ENCODE results near the gene TNIK. TPM values are rescaled to one million over a fixed set of nuclear protein-coding genes. Genes with fewer than 3 reads are reported as not detected.

The TNIK gene
- total and polyA plus RNA-seq, 2 of the 4 experiments (the other 2 are of a cell fraction): 3.4 to 6.3 TPM

- TF ChIP-seq RCOR1 (IDR thresholded peaks at IDR 0.05; ENCODE audit: insufficient replicate concordance, low read length): no peak
- TF ChIP-seq USF2 (IDR thresholded peaks at IDR 0.05; ENCODE audit: low read depth, low read length): no peak
Measured at GRCh38 chr3:171044835-171045793, 415.1 kb downstream of the TNIK start (continued).

GRCh38 chr3:171044384-171044783 lies 415.8 kb downstream of the TNIK start:
- WGBS, 2 experiments (ENCODE audit: extremely low coverage in 2 of 2, insufficient read length in 1 of 2): no CpG with 5 or more reads among the region's 1 CpG
- CTCF ChIA-PET: interaction anchor here (0.9 to 1.1 kb wide), 4 partner anchors 15 to 139 kb away, joined by 3 to 5 read pairs (median 3); no protein-coding TSS in a partner anchor
- ATAC-seq (ENCODE audit: low read depth): no peak
- H3K27me3 ChIP-seq (ENCODE audit: control insufficient read depth, insufficient read depth, low read length): no peaks in the 10 kb centered on the region
- H2AFZ ChIP-seq (replicated peaks; ENCODE audit: low read length, poor library complexity): no peak overlapping the region
- no peak overlapping the region for H2BK20ac ChIP-seq (ENCODE audit: low read depth, low read length)
- H3K4me3 ChIP-seq (ENCODE audit: insufficient read depth, low read depth, low read length): no peak overlapping the region
- H3K27ac ChIP-seq (ENCODE audit: insufficient read depth, low read length): no peak overlapping the region
- H3K14ac ChIP-seq (replicated peaks; ENCODE audit: low read depth, low read length): no peak overlapping the region
- intact Hi-C loops (cut with micrococcal nuclease) (no loop called here), in situ Hi-C loops (cut with MboI; ENCODE audit: low sequenced_read_pairs) (loop anchor here (10.0 kb wide), 1 partner anchor 520 kb away; no protein-coding TSS in a partner anchor), dilution Hi-C loops (cut with HindIII; ENCODE audit: low sequenced_read_pairs, unreplicated experiment) (no loop called here)
- H4K91ac ChIP-seq (ENCODE audit: insufficient read depth, low read depth, low read length): no peak overlapping the region
- no peak overlapping the region for H2BK120ac ChIP-seq (ENCODE audit: low read depth, low read length)
- peaks cover 3% of the 10 kb centered on the region; the same call in 1 of the 2 replicates for H3K4me1 ChIP-seq (ENCODE audit: control insufficient read depth, insufficient read depth, low read length)
- H2AK5ac ChIP-seq (ENCODE audit: low read depth, low read length): no peak overlapping the region
- H3K9me1 ChIP-seq (ENCODE audit: insufficient read depth, low read length): no peaks in the 10 kb centered on the region
- POLR2A ChIA-PET (ENCODE audit: unreplicated experiment): no interaction called here
- no peak overlapping the region for H3K23ac ChIP-seq (ENCODE audit: low read depth, low read length)
- H3K36me3 ChIP-seq (ENCODE audit: control insufficient read depth, insufficient read depth, low read length): no peaks in the 10 kb centered on the region
- TF ChIP-seq ELK1 (IDR thresholded peaks at IDR 0.05; ENCODE audit: borderline replicate concordance, low read depth, low read length) (no peak), SMC3 (IDR thresholded peaks at IDR 0.05; ENCODE audit: low read depth, low read length) (no peak), MAFK (IDR thresholded peaks at IDR 0.05; ENCODE audit: low read depth, low read length) (no peak), MXI1 (IDR thresholded peaks at IDR 0.05; ENCODE audit: borderline replicate concordance, low read depth, low read length) (no peak)
- H2BK5ac ChIP-seq (ENCODE audit: low read depth, low read length, poor library complexity, severe bottlenecking): no peak overlapping the region
- H3K4ac ChIP-seq (ENCODE audit: low read depth, low read length): no peak overlapping the region
- H3K4me2 ChIP-seq (ENCODE audit: low read depth, low read length): no peak overlapping the region
- no TSS peak for BruUV-seq (replicated peaks)
- DNase-seq: no peak
- H3K9ac ChIP-seq (ENCODE audit: low read depth, low read length): no peak overlapping the region
- no peak overlapping the region for H3K56ac ChIP-seq (ENCODE audit: extremely low read depth, insufficient read depth, low read length)
- 0 out of 3 replicates have a peak overlapping the region, but pooled peaks have one; percentile 20 for H2BK15ac ChIP-seq (ENCODE audit: low read depth, low read length)
- H2AK9ac ChIP-seq (replicated peaks; ENCODE audit: low read depth, low read length, poor library complexity): no peak overlapping the region
- no peaks in the 10 kb centered on the region for H3K79me1 ChIP-seq (ENCODE audit: low read depth in 1 of 2, low read length in 2 of 2)
- no peaks in the 10 kb centered on the region for H3K9me3 ChIP-seq (ENCODE audit: control insufficient read depth, insufficient read depth, low read length)
- H4K8ac ChIP-seq (ENCODE audit: low read depth in 2 of 2, low read length in 2 of 2): no peak overlapping the region
- peak overlapping the region; percentile 44; the same call in 1 of the 2 replicates for H4K5ac ChIP-seq (ENCODE audit: low read depth, low read length)
- no peaks in the 10 kb centered on the region for H4K20me1 ChIP-seq (ENCODE audit: insufficient read depth, low read length)
- H3K18ac ChIP-seq (ENCODE audit: low read depth, low read length): peak overlapping the region; percentile 80; the same call in 1 of the 2 replicates

All from IMR-90 (cell line).